Gastroesophageal sphincter (tissue), 3 donors: ENCODE results near the gene OGFRL1.

ENCODE experiments used
- CTCF ChIP-seq, 4 experiments: fragments of 200-600 bp in 2 of 4; fragments of 450-650 bp in 2 of 4; sonication (generic) in 1 of 4; IDR thresholded peaks; one replicate each; pipeline ENCODE4 v1.5.1; 2017 to 2019; ENCODE audit warnings: antibody characterized with exemption in 4 of 4, mild to moderate bottlenecking in 2 of 4, moderate library complexity in 2 of 4
- EP300 ChIP-seq: sonication (generic); formaldehyde crosslinking; IDR thresholded peaks from one replicate; pipeline ENCODE4 v1.6.1; 2017; ENCODE audit warnings: antibody characterized with exemption, mild to moderate bottlenecking
- POLR2A ChIP-seq, 2 donors: fragments of 450-650 bp; IDR thresholded peaks; one replicate each; pipeline ENCODE4 v1.6.1; 2017; ENCODE audit warnings: antibody characterized with exemption in 2 of 2, mild to moderate bottlenecking in 2 of 2, moderate library complexity in 1 of 2

DNA sequence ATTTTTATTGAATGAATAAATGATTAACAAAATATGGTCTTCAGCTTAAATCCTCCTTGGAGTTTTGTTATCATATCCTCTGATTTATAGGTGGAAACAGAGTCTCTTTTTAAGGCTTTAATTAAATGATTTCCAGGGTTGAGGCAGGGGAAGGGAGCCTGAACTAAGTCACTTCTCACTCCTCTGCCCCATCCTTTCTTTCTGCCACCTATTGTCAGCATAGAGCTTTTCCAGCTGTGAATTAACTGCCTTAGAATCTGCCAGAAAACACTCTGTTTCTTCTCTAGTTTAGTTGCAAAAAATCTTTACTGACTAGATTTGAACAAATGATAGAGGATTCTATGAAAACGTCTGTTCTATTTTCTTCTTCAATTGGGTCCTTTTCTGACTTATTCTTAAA is 9.8 kb downstream of the OGFRL1 start:
- TF ChIP-seq EP300 (no peak), CTCF (IDR thresholded peaks at IDR 0.05) (no peak), POLR2A (IDR thresholded peaks at IDR 0.05) (no peak)
